Neural crest cell (in vitro differentiated cells): ENCODE results near the gene NR2F6. TPM values are rescaled to one million over a fixed set of nuclear protein-coding genes. Genes with fewer than 3 reads are reported as not detected.
"Not testable (repeated sequence)": the region's sequence is repeated elsewhere in the genome, so short reads cannot be mapped to it uniquely, and the experiment has no call there.

ENCODE experiments used
- DNase-seq: peaks from one replicate; pipeline ENCODE4 v3.0.0; 2021; ENCODE audit warnings: low read depth, mixed read lengths, low spot score
- H3K27ac Mint-ChIP-seq: one replicate; pipeline ENCODE4 v1.8.0; 2021; ENCODE audit warnings: mild to moderate bottlenecking, mixed read lengths; ENCODE audit not compliant: unreplicated experiment
- H3K27me3 Mint-ChIP-seq: 2 replicates; pipeline ENCODE4 v1.8.0; 2021; ENCODE audit warnings: low read depth, mild to moderate bottlenecking, mixed read lengths
- H3K36me3 Mint-ChIP-seq: 2 replicates; pipeline ENCODE4 v1.8.0; 2021; ENCODE audit warnings: low read depth, mild to moderate bottlenecking, mixed read lengths
- H3K4me1 Mint-ChIP-seq: 2 replicates; pipeline ENCODE4 v1.8.0; 2021; ENCODE audit warnings: mixed read lengths
- H3K4me3 Mint-ChIP-seq: one replicate; pipeline ENCODE4 v1.8.0; 2021; ENCODE audit warnings: mild to moderate bottlenecking, mixed read lengths
- H3K9me3 Mint-ChIP-seq: 2 replicates; pipeline ENCODE4 v1.8.0; 2021; ENCODE audit warnings: mixed read lengths
- CTCF ChIP-seq: fragments of 200-600 bp; sonication (generic); conservative IDR thresholded peaks from 2 replicates; pipeline ENCODE4 v1.5.0; 2021; ENCODE audit warnings: antibody characterized with exemption, mild to moderate bottlenecking
- total RNA-seq: library from RNA; stranded (reverse); gene quantifications from 2 replicates; pipeline ENCODE4 v1.2.1, GENCODE V29; 2021

NR2F6 gene
- total RNA-seq, 1 donor from 2014 or later: 57.6 TPM

- H3K36me3 Mint-ChIP-seq: peaks cover 31% of the 10 kb centered on the region
- no peak for DNase-seq
- H3K4me1 Mint-ChIP-seq: no peaks in the 10 kb centered on the region
- peaks cover 3% of the 10 kb centered on the region for H3K9me3 Mint-ChIP-seq
- H3K27ac Mint-ChIP-seq: no peak overlapping the region
- H3K4me3 Mint-ChIP-seq: no peak overlapping the region
- H3K27me3 Mint-ChIP-seq: no peaks in the 10 kb centered on the region
- no peak for TF ChIP-seq CTCF
These were observed 49.1 kb downstream of the NR2F6 start for GRCh38 chr19:17196610-17197009.

DNA sequence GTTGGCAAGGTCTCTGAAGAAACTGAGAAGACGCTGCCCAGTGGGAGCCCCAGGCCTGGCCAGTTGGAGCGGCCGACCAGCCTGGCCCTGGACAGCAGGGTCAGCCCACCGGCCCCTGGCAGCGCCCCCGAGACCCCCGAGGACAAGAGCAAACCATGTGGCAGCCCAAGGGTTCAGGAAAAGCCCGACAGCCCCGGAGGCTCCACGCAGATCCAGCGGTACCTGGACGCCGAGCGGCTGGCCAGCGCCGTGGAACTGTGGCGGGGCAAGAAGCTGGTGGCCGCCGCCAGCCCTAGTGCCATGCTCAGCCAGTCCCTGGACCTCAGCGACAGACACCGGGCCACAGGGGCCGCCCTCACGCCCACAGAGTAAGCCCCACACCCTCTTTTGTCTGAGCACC is 50.6 kb downstream of the NR2F6 start:
- DNase-seq: no peak
- Mint-ChIP-seq H3K27ac (no peak overlapping the region), H3K36me3 (peaks cover 32% of the 10 kb centered on the region), H3K9me3 (peaks cover 3% of the 10 kb centered on the region), H3K4me1 (no peaks in the 10 kb centered on the region), H3K4me3 (no peak overlapping the region), H3K27me3 (no peaks in the 10 kb centered on the region)
- no peak for TF ChIP-seq CTCF

DNA sequence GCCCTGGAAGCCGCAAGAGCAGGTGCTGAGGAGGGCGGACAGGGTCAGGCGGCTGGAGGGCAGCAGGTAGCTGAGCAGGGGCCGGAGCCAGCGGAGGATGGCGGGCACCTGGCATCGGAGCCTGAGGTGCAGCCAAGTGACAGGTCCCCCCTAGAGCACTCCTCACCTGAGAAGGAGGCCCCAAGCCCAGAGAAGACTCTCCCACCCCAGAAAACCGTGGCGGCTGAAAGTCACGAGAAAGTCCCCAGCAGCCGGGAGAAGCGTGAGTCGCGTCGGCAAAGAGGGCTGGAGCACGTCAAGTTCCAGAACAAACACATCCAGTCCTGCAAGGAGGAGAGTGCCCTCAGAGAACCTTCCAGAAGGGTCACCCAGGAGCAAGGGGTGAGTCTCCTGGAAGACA is 51.1 kb downstream of the NR2F6 start:
- DNase-seq: no peak
- no peak for TF ChIP-seq CTCF
- Mint-ChIP-seq H3K4me3 (no peak overlapping the region), H3K27ac (no peak overlapping the region), H3K9me3 (peaks cover 3% of the 10 kb centered on the region), H3K27me3 (no peaks in the 10 kb centered on the region), H3K4me1 (no peaks in the 10 kb centered on the region), H3K36me3 (peaks cover 32% of the 10 kb centered on the region)

- H3K4me1 Mint-ChIP-seq: no peaks in the 10 kb centered on the region
- DNase-seq: no peak
- H3K27ac Mint-ChIP-seq: no peak overlapping the region
- peaks cover 21% of the 10 kb centered on the region for H3K36me3 Mint-ChIP-seq
- H3K9me3 Mint-ChIP-seq: peaks cover 3% of the 10 kb centered on the region
- no peaks in the 10 kb centered on the region for H3K27me3 Mint-ChIP-seq
- TF ChIP-seq CTCF: no peak
- H3K4me3 Mint-ChIP-seq: no peak overlapping the region
These were observed 53.0 kb downstream of the NR2F6 start for GRCh38 chr19:17192751-17193150.

GRCh38 chr19:17191736-17192135 is 54.0 kb downstream of the NR2F6 start:
- not testable (repeated sequence) for H3K9me3 Mint-ChIP-seq, H3K4me1 Mint-ChIP-seq, H3K4me3 Mint-ChIP-seq, DNase-seq, H3K27ac Mint-ChIP-seq, H3K27me3 Mint-ChIP-seq
- H3K36me3 Mint-ChIP-seq: peaks cover 14% of the 10 kb centered on the region

DNA sequence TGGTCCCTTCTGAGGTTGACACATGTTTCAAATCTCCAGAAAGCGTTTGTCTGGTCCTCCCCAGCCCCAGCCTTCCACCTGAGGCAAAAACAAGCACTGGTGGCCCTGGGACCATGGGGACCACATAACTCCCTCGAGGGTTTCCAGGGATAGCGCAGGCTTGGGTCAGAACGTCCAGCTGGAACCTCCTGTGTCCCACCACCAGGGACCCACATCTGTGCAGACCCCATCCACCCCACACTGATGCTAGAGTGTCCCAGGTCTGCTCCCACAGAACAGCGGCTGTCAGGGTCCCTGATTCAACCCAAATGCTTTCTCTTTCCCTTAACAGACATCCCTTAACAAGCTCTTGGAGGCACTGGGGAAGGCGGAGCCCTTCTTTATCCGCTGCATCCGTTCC is 60.1 kb downstream of the NR2F6 start:
- DNase-seq: no peak
- TF ChIP-seq CTCF: no peak
- Mint-ChIP-seq H3K4me3 (no peak overlapping the region), H3K27me3 (no peaks in the 10 kb centered on the region), H3K9me3 (no peaks in the 10 kb centered on the region), H3K4me1 (no peaks in the 10 kb centered on the region), H3K36me3 (peaks cover 3% of the 10 kb centered on the region), H3K27ac (no peak overlapping the region)
